ENCODE results near the gene LDB3. TPM values are rescaled to one million over a fixed set of nuclear protein-coding genes. Genes with fewer than 3 reads are reported as not detected.

LDB3 gene
- total and polyA plus RNA-seq, 2 donors (not counting 1 experiment from before 2014, with no cell fraction given) = under 0.01 to 0.20 TPM

GRCh38 chr10:86659161-86659691 is 9.1 kb upstream of the LDB3 start:
- Histone ChIP-seq H3K27me3 (ENCODE audit: control insufficient read depth, insufficient read depth, low read length) (no peaks in the 10 kb centered on the region), H3K4me2 (ENCODE audit: extremely low read depth, insufficient read depth, low read length) (no peak overlapping the region), H3K4me1 (ENCODE audit: control insufficient read depth, extremely low read depth, insufficient read depth, low read length) (no peaks in the 10 kb centered on the region), H2AFZ (ENCODE audit: low read length) (no peak overlapping the region), H4K20me1 (ENCODE audit: control insufficient read depth, extremely low read depth, insufficient read depth, low read length) (no peaks in the 10 kb centered on the region), H3K27ac (ENCODE audit: insufficient read depth, low read length) (no peak overlapping the region), H3K9me3 (ENCODE audit: control insufficient read depth, insufficient read depth, low read depth, low read length) (no peaks in the 10 kb centered on the region), H3K4me3 (replicated peaks in 1 of 4; ENCODE audit: control extremely low read depth in 1 of 4, insufficient read depth in 1 of 4, low read depth in 3 of 4, low read length in 4 of 4) (no peak overlapping the region), H3K36me3 (ENCODE audit: control insufficient read depth, insufficient read depth, low read length) (no peaks in the 10 kb centered on the region), H3K9ac (ENCODE audit: insufficient read depth, low read length) (no peak overlapping the region), H3K79me2 (ENCODE audit: control insufficient read depth, insufficient read depth, low read length) (no peaks in the 10 kb centered on the region)
- TF ChIP-seq, protein P1, sequence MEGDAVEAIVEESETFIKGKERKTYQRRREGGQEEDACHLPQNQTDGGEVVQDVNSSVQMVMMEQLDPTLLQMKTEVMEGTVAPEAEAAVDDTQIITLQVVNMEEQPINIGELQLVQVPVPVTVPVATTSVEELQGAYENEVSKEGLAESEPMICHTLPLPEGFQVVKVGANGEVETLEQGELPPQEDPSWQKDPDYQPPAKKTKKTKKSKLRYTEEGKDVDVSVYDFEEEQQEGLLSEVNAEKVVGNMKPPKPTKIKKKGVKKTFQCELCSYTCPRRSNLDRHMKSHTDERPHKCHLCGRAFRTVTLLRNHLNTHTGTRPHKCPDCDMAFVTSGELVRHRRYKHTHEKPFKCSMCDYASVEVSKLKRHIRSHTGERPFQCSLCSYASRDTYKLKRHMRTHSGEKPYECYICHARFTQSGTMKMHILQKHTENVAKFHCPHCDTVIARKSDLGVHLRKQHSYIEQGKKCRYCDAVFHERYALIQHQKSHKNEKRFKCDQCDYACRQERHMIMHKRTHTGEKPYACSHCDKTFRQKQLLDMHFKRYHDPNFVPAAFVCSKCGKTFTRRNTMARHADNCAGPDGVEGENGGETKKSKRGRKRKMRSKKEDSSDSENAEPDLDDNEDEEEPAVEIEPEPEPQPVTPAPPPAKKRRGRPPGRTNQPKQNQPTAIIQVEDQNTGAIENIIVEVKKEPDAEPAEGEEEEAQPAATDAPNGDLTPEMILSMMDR (conservative IDR thresholded peaks at IDR 0.05 in 1 of 2, IDR thresholded peaks at IDR 0.05 in 1 of 2; ENCODE audit: low read depth in 1 of 2, low read length in 2 of 2) = no peak
- no peak for TF ChIP-seq EZH2 (IDR thresholded peaks at IDR 0.05; ENCODE audit: low read length, missing control alignments)
- no peak for DNase-seq (ENCODE audit: low read depth in 2 of 2)

DNA sequence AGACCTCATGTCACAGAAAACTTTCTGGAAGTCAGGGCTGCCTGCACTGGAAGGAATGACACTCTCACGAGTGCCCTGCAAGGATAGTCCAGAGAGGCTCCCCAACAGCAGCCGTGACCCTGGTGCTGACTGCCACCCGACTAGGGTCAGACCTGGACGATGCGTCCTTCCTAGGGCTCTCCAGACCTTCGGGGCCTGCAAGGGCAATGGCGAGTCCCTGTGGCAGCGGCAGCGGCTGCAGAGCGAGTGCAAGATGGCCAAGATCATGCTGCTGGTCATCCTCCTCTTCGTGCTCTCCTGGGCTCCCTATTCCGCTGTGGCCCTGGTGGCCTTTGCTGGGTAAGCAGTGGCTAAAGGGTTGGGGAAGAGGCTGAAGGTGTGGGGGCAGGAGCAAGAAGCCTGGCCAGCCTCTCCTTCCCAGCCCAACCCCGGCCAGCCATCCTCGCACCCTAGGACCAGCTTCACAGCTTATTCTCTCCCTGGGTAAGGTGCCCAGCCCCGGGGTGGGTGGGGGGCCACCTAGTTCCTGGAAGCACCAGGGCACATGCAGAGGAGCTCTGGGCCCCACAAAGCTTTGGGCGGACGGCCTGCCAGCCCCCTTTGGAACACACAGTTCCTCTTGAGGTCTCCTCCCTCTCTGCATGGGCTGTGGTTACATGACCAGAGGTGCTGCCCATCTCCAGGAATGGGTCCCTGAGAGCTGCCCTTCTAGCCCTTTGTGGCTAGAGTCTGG is 8.4 kb upstream of the LDB3 start:
- Histone ChIP-seq H3K9ac (ENCODE audit: insufficient read depth, low read length) (no peak overlapping the region), H3K4me2 (ENCODE audit: extremely low read depth, insufficient read depth, low read length) (no peak overlapping the region), H3K79me2 (ENCODE audit: control insufficient read depth, insufficient read depth, low read length) (no peaks in the 10 kb centered on the region), H3K27ac (ENCODE audit: insufficient read depth, low read length) (no peak overlapping the region), H4K20me1 (ENCODE audit: control insufficient read depth, extremely low read depth, insufficient read depth, low read length) (no peaks in the 10 kb centered on the region), H2AFZ (ENCODE audit: low read length) (no peak overlapping the region), H3K9me3 (ENCODE audit: control insufficient read depth, insufficient read depth, low read depth, low read length) (no peaks in the 10 kb centered on the region), H3K4me3 (replicated peaks in 1 of 4; ENCODE audit: control extremely low read depth in 1 of 4, insufficient read depth in 1 of 4, low read depth in 3 of 4, low read length in 4 of 4) (no peak overlapping the region), H3K36me3 (ENCODE audit: control insufficient read depth, insufficient read depth, low read length) (no peaks in the 10 kb centered on the region), H3K4me1 (ENCODE audit: control insufficient read depth, extremely low read depth, insufficient read depth, low read length) (no peaks in the 10 kb centered on the region), H3K27me3 (ENCODE audit: control insufficient read depth, insufficient read depth, low read length) (no peaks in the 10 kb centered on the region)
- DNase-seq (ENCODE audit: low read depth in 2 of 2) = no peak
- no peak for TF ChIP-seq EZH2 (IDR thresholded peaks at IDR 0.05; ENCODE audit: low read length, missing control alignments)
- TF ChIP-seq, protein P1 (conservative IDR thresholded peaks at IDR 0.05 in 1 of 2, IDR thresholded peaks at IDR 0.05 in 1 of 2; ENCODE audit: low read depth in 1 of 2, low read length in 2 of 2) = no peak

DNA sequence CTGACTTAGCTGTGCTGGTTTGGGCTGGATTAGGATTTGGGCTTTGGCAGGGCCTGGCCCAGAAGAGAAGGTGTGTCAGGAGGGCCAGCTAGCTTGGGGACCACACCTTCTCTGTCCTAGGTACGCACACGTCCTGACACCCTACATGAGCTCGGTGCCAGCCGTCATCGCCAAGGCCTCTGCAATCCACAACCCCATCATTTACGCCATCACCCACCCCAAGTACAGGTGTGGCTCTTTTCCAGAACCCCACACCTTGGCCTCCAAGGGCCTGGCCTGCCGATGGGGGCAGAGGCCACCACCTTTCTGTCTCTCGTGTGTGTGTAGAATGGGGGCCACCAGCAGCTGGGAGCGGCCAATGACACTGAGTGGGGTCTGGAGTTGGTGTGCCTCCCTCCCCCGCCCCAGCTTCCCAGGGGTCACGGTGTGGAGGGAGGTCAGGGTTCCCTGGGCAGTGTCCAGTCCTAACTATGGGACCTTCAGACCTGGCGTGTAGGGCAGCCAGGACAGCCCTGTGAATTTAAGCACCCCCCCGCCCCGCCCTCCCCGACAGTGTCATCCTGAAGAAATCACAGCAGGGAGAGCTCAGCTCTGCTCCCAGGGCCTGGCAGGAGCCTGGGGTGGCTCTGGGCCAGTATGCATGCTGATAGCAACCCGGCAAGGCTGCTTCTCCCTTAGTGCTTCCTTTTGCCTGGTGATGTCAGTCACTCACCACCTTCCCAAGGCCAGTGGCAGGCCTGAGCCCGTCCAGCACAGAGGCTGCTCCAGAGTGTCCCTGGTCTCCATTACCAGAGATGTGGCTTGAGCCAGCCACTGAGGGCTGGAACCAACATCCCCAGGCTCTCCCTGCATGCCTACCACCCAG is 6.9 kb upstream of the LDB3 start:
- no peak overlapping the region for H3K9ac ChIP-seq (ENCODE audit: insufficient read depth, low read length)
- no peak overlapping the region for H3K4me2 ChIP-seq (ENCODE audit: extremely low read depth, insufficient read depth, low read length)
- H3K27ac ChIP-seq (ENCODE audit: insufficient read depth, low read length) = no peak overlapping the region
- no peaks in the 10 kb centered on the region for H3K4me1 ChIP-seq (ENCODE audit: control insufficient read depth, extremely low read depth, insufficient read depth, low read length)
- peak; percentile 26 to 28 for DNase-seq (ENCODE audit: low read depth in 2 of 2)
- H3K9me3 ChIP-seq (ENCODE audit: control insufficient read depth, insufficient read depth, low read depth, low read length) = no peaks in the 10 kb centered on the region
- no peak overlapping the region for H2AFZ ChIP-seq (ENCODE audit: low read length)
- H3K4me3 ChIP-seq (replicated peaks in 1 of 4; ENCODE audit: control extremely low read depth in 1 of 4, insufficient read depth in 1 of 4, low read depth in 3 of 4, low read length in 4 of 4) = no peak overlapping the region
- no peaks in the 10 kb centered on the region for H3K79me2 ChIP-seq (ENCODE audit: control insufficient read depth, insufficient read depth, low read length)
- H3K36me3 ChIP-seq (ENCODE audit: control insufficient read depth, insufficient read depth, low read length) = no peaks in the 10 kb centered on the region
- TF ChIP-seq, protein P1 (conservative IDR thresholded peaks at IDR 0.05 in 1 of 2, IDR thresholded peaks at IDR 0.05 in 1 of 2; ENCODE audit: low read depth in 1 of 2, low read length in 2 of 2) = no peak
- TF ChIP-seq EZH2 (IDR thresholded peaks at IDR 0.05; ENCODE audit: low read length, missing control alignments) = no peak
- H3K27me3 ChIP-seq (ENCODE audit: control insufficient read depth, insufficient read depth, low read length) = no peaks in the 10 kb centered on the region
- H4K20me1 ChIP-seq (ENCODE audit: control insufficient read depth, extremely low read depth, insufficient read depth, low read length) = no peaks in the 10 kb centered on the region

Measured in fibroblast of lung (primary cell).